Chondrocyte (in vitro differentiated cells): Measurements from ENCODE around the gene RAD50. TPM values are rescaled to one million over a fixed set of nuclear protein-coding genes. Genes with fewer than 3 reads are reported as not detected.

Source experiments
- DNase-seq: peaks from one replicate; pipeline ENCODE4 v3.0.0; 2021; ENCODE audit warnings: mixed read lengths, low spot score
- H3K27ac Mint-ChIP-seq: one replicate; pipeline ENCODE4 v1.8.0; 2021; ENCODE audit warnings: mild to moderate bottlenecking, moderate library complexity, mixed read lengths; ENCODE audit not compliant: unreplicated experiment
- H3K27me3 Mint-ChIP-seq: 2 replicates; pipeline ENCODE4 v1.8.0; 2021; ENCODE audit warnings: low read depth, mixed read lengths
- H3K36me3 Mint-ChIP-seq: 2 replicates; pipeline ENCODE4 v1.8.0; 2021; ENCODE audit warnings: low read depth, mixed read lengths
- H3K4me1 Mint-ChIP-seq: 2 replicates; pipeline ENCODE4 v1.8.0; 2021; ENCODE audit warnings: low read depth, mild to moderate bottlenecking, mixed read lengths
- H3K4me3 Mint-ChIP-seq: one replicate; pipeline ENCODE4 v1.8.0; 2021; ENCODE audit warnings: mild to moderate bottlenecking, moderate library complexity, mixed read lengths; ENCODE audit not compliant: unreplicated experiment
- H3K9me3 Mint-ChIP-seq: 2 replicates; pipeline ENCODE4 v1.8.0; 2021; ENCODE audit warnings: low read depth, mixed read lengths
- total RNA-seq: library from RNA; stranded (reverse); gene quantifications from 3 replicates; pipeline ENCODE4 v1.2.1, GENCODE V29; 2021
- TF ChIP-seq, protein P1 (sequence below): fragments of 200-600 bp; sonication (generic); IDR thresholded peaks from 2 replicates; pipeline ENCODE4 v1.5.0; 2021; ENCODE audit warnings: antibody characterized with exemption, mild to moderate bottlenecking, moderate library complexity

RAD50 gene
- total RNA-seq, 1 donor from 2014 or later: 30.7 TPM

DNA sequence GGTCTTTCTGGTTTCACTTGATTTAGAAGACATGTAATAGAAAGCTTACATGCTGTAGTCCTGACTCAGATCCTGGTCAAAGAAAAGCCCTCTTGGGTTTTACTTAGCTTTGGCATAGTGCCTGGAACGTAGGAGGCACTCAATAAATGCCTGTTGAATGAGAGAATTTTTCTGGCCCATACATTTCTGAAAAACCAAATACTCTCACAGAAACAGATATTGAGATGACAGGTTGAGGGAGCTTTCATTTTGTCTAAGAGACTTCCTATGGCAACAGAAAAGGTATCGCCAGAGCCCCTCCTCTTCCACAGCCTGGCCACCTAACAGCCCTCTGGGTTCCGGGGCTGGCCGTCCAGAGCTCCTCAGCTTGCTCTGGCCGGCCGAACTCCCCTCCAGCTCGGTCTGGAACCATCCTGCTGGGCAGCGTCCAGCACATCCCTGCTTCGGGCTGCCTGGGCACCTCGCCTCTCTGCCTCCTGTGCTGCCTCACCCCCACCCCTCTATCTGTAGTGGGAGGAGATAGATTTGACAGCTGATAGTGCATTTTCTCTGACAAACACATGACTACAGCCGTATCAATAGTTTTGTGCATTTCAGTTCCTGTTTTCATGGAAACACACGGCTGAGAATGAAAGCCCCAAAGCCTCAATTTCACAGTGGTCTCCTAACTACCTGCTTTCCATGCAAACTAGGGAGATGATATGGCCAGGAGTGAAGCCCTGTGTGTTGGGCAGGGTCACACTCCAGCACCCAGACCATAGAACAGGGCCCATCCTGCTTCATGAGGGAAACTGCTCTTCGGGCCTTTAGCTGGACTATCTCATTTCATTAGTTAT, 118.1 kb downstream of the RAD50 start:
- Mint-ChIP-seq H3K27me3 (no peaks in the 10 kb centered on the region), H3K4me1 (peaks cover 57% of the 10 kb centered on the region), H3K27ac (peak overlapping the region; percentile 96), H3K4me3 (peak overlapping the region; percentile 46), H3K36me3 (no peaks in the 10 kb centered on the region), H3K9me3 (no peaks in the 10 kb centered on the region)
- TF ChIP-seq, protein P1, sequence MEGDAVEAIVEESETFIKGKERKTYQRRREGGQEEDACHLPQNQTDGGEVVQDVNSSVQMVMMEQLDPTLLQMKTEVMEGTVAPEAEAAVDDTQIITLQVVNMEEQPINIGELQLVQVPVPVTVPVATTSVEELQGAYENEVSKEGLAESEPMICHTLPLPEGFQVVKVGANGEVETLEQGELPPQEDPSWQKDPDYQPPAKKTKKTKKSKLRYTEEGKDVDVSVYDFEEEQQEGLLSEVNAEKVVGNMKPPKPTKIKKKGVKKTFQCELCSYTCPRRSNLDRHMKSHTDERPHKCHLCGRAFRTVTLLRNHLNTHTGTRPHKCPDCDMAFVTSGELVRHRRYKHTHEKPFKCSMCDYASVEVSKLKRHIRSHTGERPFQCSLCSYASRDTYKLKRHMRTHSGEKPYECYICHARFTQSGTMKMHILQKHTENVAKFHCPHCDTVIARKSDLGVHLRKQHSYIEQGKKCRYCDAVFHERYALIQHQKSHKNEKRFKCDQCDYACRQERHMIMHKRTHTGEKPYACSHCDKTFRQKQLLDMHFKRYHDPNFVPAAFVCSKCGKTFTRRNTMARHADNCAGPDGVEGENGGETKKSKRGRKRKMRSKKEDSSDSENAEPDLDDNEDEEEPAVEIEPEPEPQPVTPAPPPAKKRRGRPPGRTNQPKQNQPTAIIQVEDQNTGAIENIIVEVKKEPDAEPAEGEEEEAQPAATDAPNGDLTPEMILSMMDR: peak; percentile 3
- no peak for DNase-seq

DNA sequence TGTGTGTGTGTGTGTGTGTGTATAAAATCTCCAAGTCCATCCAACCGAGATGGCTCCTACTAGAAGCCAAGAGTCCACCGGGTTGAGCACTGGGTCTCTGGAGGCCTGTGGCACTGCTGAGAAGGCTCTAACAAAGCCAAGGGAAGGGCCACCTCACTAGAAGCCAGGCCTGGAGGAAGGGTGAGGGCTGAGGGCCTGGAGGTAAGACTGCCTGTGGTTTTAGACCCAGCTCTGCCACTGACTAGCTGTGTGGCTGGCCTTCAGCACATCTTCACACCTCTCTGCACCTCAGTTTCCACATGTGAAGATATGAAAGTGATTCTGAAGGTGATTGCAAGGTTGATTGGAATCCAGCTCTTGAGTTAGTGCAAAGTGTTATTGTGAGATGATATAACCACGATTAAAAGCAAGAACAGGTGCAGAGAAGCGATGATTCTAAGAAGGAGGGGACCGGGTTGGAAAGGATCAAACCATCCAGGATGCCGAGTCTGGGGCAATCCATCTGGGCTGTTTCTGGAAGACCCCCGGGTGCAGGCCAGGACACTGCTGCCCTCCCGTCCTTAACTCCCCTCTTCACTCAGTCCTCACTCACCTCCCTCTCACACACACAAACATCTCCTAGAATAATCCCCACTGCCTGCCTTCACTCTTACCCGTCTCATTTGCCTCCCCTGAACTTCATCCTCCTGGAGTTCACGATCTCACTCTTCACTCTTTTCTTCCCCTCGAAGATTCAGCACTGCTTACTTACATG, 119.3 kb downstream of the RAD50 start:
- Mint-ChIP-seq H3K36me3 (peaks cover 3% of the 10 kb centered on the region), H3K4me1 (peaks cover 65% of the 10 kb centered on the region), H3K27ac (peak overlapping the region; percentile 95), H3K27me3 (no peaks in the 10 kb centered on the region), H3K9me3 (no peaks in the 10 kb centered on the region), H3K4me3 (no peak overlapping the region)
- TF ChIP-seq, protein P1: no peak
- no peak for DNase-seq

DNA sequence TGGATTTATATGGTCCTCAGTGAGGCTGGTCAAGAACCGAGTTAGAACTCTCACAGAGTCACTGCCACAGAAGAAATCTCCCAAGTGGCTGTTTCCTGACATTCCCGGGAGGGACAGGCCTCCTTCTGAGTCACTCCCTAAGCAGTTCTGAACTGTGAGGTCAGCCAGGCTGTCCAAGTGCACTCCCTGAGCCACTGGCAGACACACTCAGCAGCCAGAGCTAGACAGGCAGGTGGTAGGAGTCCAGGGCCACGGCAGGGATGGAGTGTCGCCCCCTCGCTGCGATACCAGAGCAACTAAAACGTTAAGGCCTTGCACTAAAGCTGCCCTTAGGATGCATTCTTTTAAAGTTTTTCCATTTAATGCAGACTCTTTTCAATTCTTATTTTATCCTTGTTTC, 120.4 kb downstream of the RAD50 start:
- H3K4me3 Mint-ChIP-seq: no peak overlapping the region
- H3K9me3 Mint-ChIP-seq: no peaks in the 10 kb centered on the region
- H3K27me3 Mint-ChIP-seq: no peaks in the 10 kb centered on the region
- peaks cover 3% of the 10 kb centered on the region for H3K36me3 Mint-ChIP-seq
- peaks cover 65% of the 10 kb centered on the region for H3K4me1 Mint-ChIP-seq
- H3K27ac Mint-ChIP-seq: peak overlapping the region; percentile 95
- no peak for DNase-seq
- TF ChIP-seq, protein P1: peak; percentile 75

DNA sequence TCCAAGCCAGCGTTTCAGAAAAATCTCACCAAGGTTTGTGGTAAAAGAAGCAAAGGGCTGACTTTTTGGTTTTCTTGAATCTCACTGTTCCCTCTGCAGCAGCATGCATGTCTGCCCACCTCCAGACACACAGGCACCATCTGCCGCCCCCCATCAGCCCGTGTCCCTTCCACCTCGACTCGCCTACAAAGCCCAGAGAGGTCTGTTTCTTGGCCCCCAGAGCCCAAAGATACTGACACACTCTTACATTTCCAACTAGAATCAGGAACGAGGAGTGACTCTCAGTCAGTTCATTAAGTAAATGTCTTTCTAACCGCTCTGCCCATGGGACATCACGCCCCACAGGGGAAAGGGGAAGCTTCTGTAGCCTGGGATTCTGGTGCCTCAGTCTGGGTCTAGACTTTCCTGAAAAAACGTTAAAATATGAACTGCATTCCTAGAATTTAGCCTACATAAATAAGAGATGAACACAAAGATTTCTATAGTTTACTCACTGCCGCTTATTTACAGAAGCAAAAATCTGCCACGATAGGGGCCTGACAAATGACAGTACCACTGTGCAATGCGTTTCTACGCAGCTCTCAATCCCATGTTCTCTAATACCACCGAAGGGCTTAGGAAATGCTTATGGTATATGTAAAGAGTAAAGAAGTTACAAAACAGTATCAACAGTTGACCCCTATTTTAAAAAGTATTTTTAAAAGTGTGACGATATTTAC, 121.1 kb downstream of the RAD50 start:
- Mint-ChIP-seq H3K4me3 (no peak overlapping the region), H3K27me3 (no peaks in the 10 kb centered on the region), H3K9me3 (no peaks in the 10 kb centered on the region), H3K4me1 (peaks cover 65% of the 10 kb centered on the region), H3K27ac (peak overlapping the region; percentile 95), H3K36me3 (peaks cover 3% of the 10 kb centered on the region)
- TF ChIP-seq, protein P1: no peak
- DNase-seq: no peak

DNA sequence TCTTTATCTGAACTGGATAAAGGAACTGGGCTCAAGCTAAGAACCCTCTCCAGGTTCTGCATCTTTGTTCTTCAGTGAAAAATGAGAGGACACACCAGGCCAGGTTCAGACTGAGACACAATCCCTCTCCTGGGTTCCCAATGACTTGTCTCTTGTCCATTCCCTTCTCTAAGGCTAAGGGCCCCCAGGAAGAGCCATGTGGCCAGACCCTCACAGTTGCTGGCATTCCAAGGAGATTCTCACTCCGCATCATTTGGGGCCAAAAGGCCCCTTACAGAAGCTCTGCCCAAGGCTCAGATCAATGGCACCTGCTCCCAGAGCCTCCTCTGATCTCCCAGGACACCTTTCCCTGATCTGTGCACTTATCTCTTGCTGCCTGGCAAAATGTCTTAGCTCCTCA, 122.0 kb downstream of the RAD50 start:
- Mint-ChIP-seq H3K36me3 (peaks cover 3% of the 10 kb centered on the region), H3K4me3 (no peak overlapping the region), H3K27me3 (no peaks in the 10 kb centered on the region), H3K27ac (no peak overlapping the region), H3K9me3 (no peaks in the 10 kb centered on the region), H3K4me1 (peaks cover 65% of the 10 kb centered on the region)
- DNase-seq: no peak
- TF ChIP-seq, protein P1: no peak
